Naive thymus-derived CD4-positive, alpha-beta T cell (primary cell): ENCODE results near the gene MRPS9. TPM values are rescaled to one million over a fixed set of nuclear protein-coding genes. Genes with fewer than 3 reads are reported as not detected.

Source experiments
- ATAC-seq: fragments of 150-1000 bp; cut with Tn5 transposase; 2 replicates; pipeline ENCODE4 v1.10.0; 2021; ENCODE audit warnings: mild to moderate bottlenecking, moderate library complexity
- CTCF ChIA-PET: fragments of 350-600 bp; sonication (Branson Sonifier 250); formaldehyde crosslinking; loops from one replicate; lab custom pipeline; 2021; ENCODE audit warnings: antibody characterized with exemption; lab: Charles Lee
- POLR2A ChIA-PET: fragments of 350-600 bp; sonication (Branson Sonifier 250); formaldehyde crosslinking; loops from one replicate; lab custom pipeline; 2021; ENCODE audit warnings: antibody characterized with exemption, inconsistent platforms; lab: Charles Lee
- DNase-seq, 9 donors: peaks; one replicate each; pipeline versions ENCODE4 v3.0.0 to v3.0.0-alpha.2; 2020 to 2022; ENCODE audit warnings: mixed read lengths in 1 of 9
- H3K27ac ChIP-seq: one replicate; pipeline ENCODE4 v1.7.0; 2013; ENCODE audit warnings: mild to moderate bottlenecking, low read depth, low read length, moderate library complexity
- H3K27me3 ChIP-seq, 2 donors: one replicate each; pipeline ENCODE4 v1.7.0; 2013; ENCODE audit warnings: low read length in 2 of 2, mild to moderate bottlenecking in 2 of 2, moderate library complexity in 2 of 2; ENCODE audit not compliant: control insufficient read depth in 2 of 2, insufficient read depth in 2 of 2
- H3K36me3 ChIP-seq, 3 experiments: 1 replicate in 2 of 3; 2 replicates in 1 of 3; pipeline ENCODE4 v1.7.0; 2013; ENCODE audit warnings: low read length in 3 of 3, mild to moderate bottlenecking in 3 of 3, moderate library complexity in 1 of 3; ENCODE audit not compliant: insufficient read depth in 3 of 3, control insufficient read depth in 2 of 3
- H3K4me1 ChIP-seq, 2 donors: one replicate each; pipeline ENCODE4 v1.7.0; 2013; ENCODE audit warnings: low read length in 2 of 2, mild to moderate bottlenecking in 2 of 2, moderate library complexity in 1 of 2; ENCODE audit not compliant: control insufficient read depth in 2 of 2, insufficient read depth in 2 of 2
- H3K4me3 ChIP-seq: 2 replicates; pipeline ENCODE4 v1.7.0; 2013; ENCODE audit warnings: mild to moderate bottlenecking, low read length
- H3K9me3 ChIP-seq, 3 experiments: 1 replicate in 2 of 3; 2 replicates in 1 of 3; pipeline ENCODE4 v1.7.0; 2013; ENCODE audit warnings: low read length in 3 of 3; ENCODE audit not compliant: control insufficient read depth in 2 of 3
- H3K27ac Mint-ChIP-seq, 9 donors: one replicate each; pipeline ENCODE4 v1.8.0; 2020 to 2022; ENCODE audit warnings: mixed read lengths in 9 of 9, mild to moderate bottlenecking in 8 of 9, moderate library complexity in 5 of 9, inconsistent platforms in 2 of 9
- H3K27me3 Mint-ChIP-seq, 5 donors: one replicate each; pipeline ENCODE4 v1.8.0; 2021 to 2022; ENCODE audit warnings: mixed read lengths in 5 of 5, mild to moderate bottlenecking in 1 of 5
- H3K36me3 Mint-ChIP-seq, 5 donors: one replicate each; pipeline ENCODE4 v1.8.0; 2020 to 2022; ENCODE audit warnings: mixed read lengths in 5 of 5, mild to moderate bottlenecking in 3 of 5, inconsistent platforms in 1 of 5
- H3K4me1 Mint-ChIP-seq, 7 donors: one replicate each; pipeline ENCODE4 v1.8.0; 2020 to 2022; ENCODE audit warnings: mixed read lengths in 7 of 7, mild to moderate bottlenecking in 3 of 7, inconsistent platforms in 1 of 7
- H3K4me3 Mint-ChIP-seq, 10 donors: one replicate each; pipeline ENCODE4 v1.8.0; 2020 to 2022; ENCODE audit warnings: mild to moderate bottlenecking in 10 of 10, mixed read lengths in 10 of 10, moderate library complexity in 6 of 10, inconsistent platforms in 2 of 10
- H3K9me3 Mint-ChIP-seq, 11 donors: one replicate each; pipeline ENCODE4 v1.8.0; 2020 to 2022; ENCODE audit warnings: mixed read lengths in 11 of 11, mild to moderate bottlenecking in 4 of 11, inconsistent platforms in 1 of 11, moderate library complexity in 1 of 11
- intact Hi-C, 2 donors: fragments of 100-400 bp; cut with micrococcal nuclease; formaldehyde crosslinking; loops; one replicate each; pipeline ENCODE4 v1.15.1; 2023
- polyA plus RNA-seq, 2 donors: library from polyadenylated mRNA; unstranded; fragments of 300-500 nt; fragmentation: Illumina TruSeq; gene quantifications; one replicate each; pipeline ENCODE4 v1.2.3, GENCODE V29; 2021
- total RNA-seq, 6 experiments: library from RNA in 5 of 6; stranded (reverse) in 5 of 6; gene quantifications; 1 replicate in 5 of 6; 2 replicates in 1 of 6; pipeline ENCODE4 v1.2.3 and lab custom pipeline; 2021 to 2026

Gene MRPS9
- total and polyA plus RNA-seq, 7 experiments from 2014 or later = 12.5 to 40.3 (median 22.2) TPM

GRCh38 chr2:105057005-105057404 lies 19.1 kb downstream of the MRPS9 start:
- Histone ChIP-seq H3K36me3 (no peaks in the 10 kb centered on the region), H3K9me3 (no peaks in the 10 kb centered on the region), H3K4me3 (no peak overlapping the region), H3K27ac (no peak overlapping the region), H3K4me1 (no peaks in the 10 kb centered on the region), H3K27me3 (no peaks in the 10 kb centered on the region)
- POLR2A ChIA-PET = interaction anchor here (0.6 kb wide), 1 partner anchor 16 kb away, joined by 3 read pairs; no protein-coding TSS in a partner anchor
- CTCF ChIA-PET = no interaction called here
- ATAC-seq (no peak), DNase-seq (no peak)
- intact Hi-C loops = no loop called here
- Mint-ChIP-seq H3K4me3 (no peak overlapping the region), H3K36me3 (peaks cover 7 to 54% (median 30%) of the 10 kb centered on the region in 5 donors), H3K9me3 (peaks cover 0 to 8% (median 3%) of the 10 kb centered on the region in 11 donors), H3K27ac (no peak overlapping the region), H3K4me1 (peaks cover 0 to 30% (median 24%) of the 10 kb centered on the region in 7 donors), H3K27me3 (no peaks in the 10 kb centered on the region)

GRCh38 chr2:105061560-105061959 lies 23.7 kb downstream of the MRPS9 start:
- no peaks in the 10 kb centered on the region for H3K27me3 ChIP-seq
- H3K9me3 ChIP-seq = no peaks in the 10 kb centered on the region
- H3K36me3 Mint-ChIP-seq = peaks cover 4 to 65% (median 27%) of the 10 kb centered on the region in 5 donors
- H3K27me3 Mint-ChIP-seq = no peaks in the 10 kb centered on the region
- H3K9me3 Mint-ChIP-seq = peaks cover 0 to under 1% (median 0%) of the 10 kb centered on the region in 11 donors
- H3K4me1 Mint-ChIP-seq = peaks cover 2 to 43% (median 27%) of the 10 kb centered on the region in 7 donors
- intact Hi-C loops = no loop called here
- H3K4me3 ChIP-seq = no peak overlapping the region
- H3K27ac ChIP-seq = no peak overlapping the region
- H3K4me3 Mint-ChIP-seq = no peak overlapping the region
- no peak overlapping the region for H3K27ac Mint-ChIP-seq
- CTCF ChIA-PET = no interaction called here
- ATAC-seq = no peak
- DNase-seq = no peak
- no peaks in the 10 kb centered on the region for H3K36me3 ChIP-seq
- POLR2A ChIA-PET = no interaction called here
- H3K4me1 ChIP-seq = no peaks in the 10 kb centered on the region

- no peak for ATAC-seq
These were observed 24.3 kb downstream of the MRPS9 start for GRCh38 chr2:105062158-105062557.

GRCh38 chr2:105068387-105068786 lies 30.5 kb downstream of the MRPS9 start:
- POLR2A ChIA-PET = no interaction called here
- Histone ChIP-seq H3K4me3 (no peak overlapping the region), H3K4me1 (no peaks in the 10 kb centered on the region), H3K9me3 (no peaks in the 10 kb centered on the region), H3K36me3 (peaks cover 0 to 8% (median 0%) of the 10 kb centered on the region in 3 experiments), H3K27ac (no peak overlapping the region), H3K27me3 (no peaks in the 10 kb centered on the region)
- peaks cover 18 to 43% (median 23%) of the 10 kb centered on the region in 7 donors for H3K4me1 Mint-ChIP-seq
- H3K4me3 Mint-ChIP-seq = no peak overlapping the region
- CTCF ChIA-PET = interaction anchor here (0.6 kb wide), 1 partner anchor 655 kb away, joined by 3 read pairs; no protein-coding TSS in a partner anchor
- no peaks in the 10 kb centered on the region for H3K27me3 Mint-ChIP-seq
- no peak for ATAC-seq
- intact Hi-C loops = no loop called here
- no peak for DNase-seq
- H3K27ac Mint-ChIP-seq = no peak overlapping the region
- H3K36me3 Mint-ChIP-seq = peaks cover 0 to 60% (median 27%) of the 10 kb centered on the region in 5 donors
- H3K9me3 Mint-ChIP-seq = no peaks in the 10 kb centered on the region

More at GRCh38 chr2:105062158-105062557, 24.3 kb downstream of the MRPS9 start:
- Histone ChIP-seq H3K27me3 (no peaks in the 10 kb centered on the region), H3K4me1 (no peaks in the 10 kb centered on the region), H3K27ac (no peak overlapping the region), H3K9me3 (no peaks in the 10 kb centered on the region), H3K36me3 (no peaks in the 10 kb centered on the region), H3K4me3 (no peak overlapping the region)
- intact Hi-C loops = no loop called here
- H3K27me3 Mint-ChIP-seq = no peaks in the 10 kb centered on the region
- H3K4me1 Mint-ChIP-seq = peaks cover 2 to 47% (median 31%) of the 10 kb centered on the region in 7 donors
- H3K36me3 Mint-ChIP-seq = peaks cover 4 to 69% (median 27%) of the 10 kb centered on the region in 5 donors
- H3K27ac Mint-ChIP-seq = peak overlapping the region in 1 of 9 donors; percentile 14
- DNase-seq = no peak
- no peak overlapping the region for H3K4me3 Mint-ChIP-seq
- POLR2A ChIA-PET = no interaction called here
- CTCF ChIA-PET = no interaction called here
- H3K9me3 Mint-ChIP-seq = no peaks in the 10 kb centered on the region

- intact Hi-C loops = no loop called here
- Mint-ChIP-seq H3K9me3 (no peaks in the 10 kb centered on the region), H3K27me3 (no peaks in the 10 kb centered on the region), H3K4me1 (peaks cover 16 to 39% (median 21%) of the 10 kb centered on the region in 7 donors), H3K36me3 (peaks cover 0 to 59% (median 26%) of the 10 kb centered on the region in 5 donors), H3K27ac (no peak overlapping the region), H3K4me3 (no peak overlapping the region)
- POLR2A ChIA-PET = no interaction called here
- Histone ChIP-seq H3K36me3 (peaks cover 0 to 8% (median 0%) of the 10 kb centered on the region in 3 experiments), H3K27me3 (no peaks in the 10 kb centered on the region), H3K4me1 (no peaks in the 10 kb centered on the region), H3K9me3 (no peaks in the 10 kb centered on the region), H3K27ac (no peak overlapping the region), H3K4me3 (no peak overlapping the region)
- ATAC-seq (no peak), DNase-seq (no peak)
- CTCF ChIA-PET = interaction anchor here (0.6 kb wide), 1 partner anchor 654 kb away, joined by 3 read pairs; no protein-coding TSS in a partner anchor
These were observed 31.0 kb downstream of the MRPS9 start for GRCh38 chr2:105068875-105069274.

- H3K4me3 Mint-ChIP-seq = no peak overlapping the region
These were observed 32.4 kb downstream of the MRPS9 start for GRCh38 chr2:105070010-105070865.

More at GRCh38 chr2:105070010-105070865, 32.4 kb downstream of the MRPS9 start:
- peaks cover 7 to 32% (median 17%) of the 10 kb centered on the region in 7 donors for H3K4me1 Mint-ChIP-seq
- Histone ChIP-seq H3K9me3 (no peaks in the 10 kb centered on the region), H3K27me3 (no peaks in the 10 kb centered on the region), H3K27ac (no peak overlapping the region), H3K36me3 (peaks cover 0 to 8% (median 0%) of the 10 kb centered on the region in 3 experiments), H3K4me1 (no peaks in the 10 kb centered on the region), H3K4me3 (no peak overlapping the region)
- peaks cover 0 to 64% (median 27%) of the 10 kb centered on the region in 5 donors for H3K36me3 Mint-ChIP-seq
- DNase-seq = no peak
- H3K27me3 Mint-ChIP-seq = no peaks in the 10 kb centered on the region
- intact Hi-C loops = no loop called here
- ATAC-seq = no peak
- ChIA-PET CTCF (no interaction called here), POLR2A (interaction anchor here (0.6 kb wide), 1 partner anchor 17 kb away, joined by 4 read pairs; no protein-coding TSS in a partner anchor)
- no peaks in the 10 kb centered on the region for H3K9me3 Mint-ChIP-seq
- peak overlapping the region in 1 of 9 donors; percentile 8 for H3K27ac Mint-ChIP-seq
